Keratinocyte (primary cell): Measurements from ENCODE around the gene NPTX2.

Experiments
- EZH2 ChIP-seq: IDR thresholded peaks from one replicate; pipeline ENCODE4 v1.6.1; 2012; ENCODE audit warnings: inconsistent platforms, mild to moderate bottlenecking, low read length, moderate library complexity
- TF ChIP-seq, protein P1 (sequence below), 3 experiments: IDR thresholded peaks in 1 of 3; conservative IDR thresholded peaks in 1 of 3; optimal IDR thresholded peaks in 1 of 3; 2 replicates in 2 of 3; 3 replicates in 1 of 3; pipeline versions ENCODE3 to v1.5.1; 2011; ENCODE audit warnings: low read length in 3 of 3, mild to moderate bottlenecking in 3 of 3, moderate library complexity in 2 of 3, control low read depth in 1 of 3, inconsistent platforms in 1 of 3; ENCODE audit not compliant: insufficient read depth in 2 of 3; ENCODE audit errors: extremely low read depth in 1 of 3

DNA sequence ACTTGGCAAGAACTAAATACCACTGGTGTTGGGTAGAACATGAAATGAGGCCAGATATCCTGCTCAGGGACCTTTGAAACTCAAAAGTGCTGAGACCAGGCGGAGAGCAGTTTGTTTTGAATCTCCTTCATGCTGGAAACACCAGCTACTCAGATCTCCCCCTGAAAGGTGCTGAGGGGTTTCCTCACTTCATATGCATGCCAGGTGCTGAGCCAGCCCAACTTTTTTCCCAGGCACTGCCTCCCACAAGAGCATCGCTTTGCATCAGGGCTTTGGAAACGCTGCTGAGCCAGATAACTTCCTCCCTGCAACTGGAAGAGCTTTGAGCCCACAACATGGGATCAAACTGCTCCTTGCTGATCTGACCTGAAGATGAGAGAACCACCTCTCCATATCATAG lies 13.7 kb downstream of the NPTX2 start:
- TF ChIP-seq, protein P1, sequence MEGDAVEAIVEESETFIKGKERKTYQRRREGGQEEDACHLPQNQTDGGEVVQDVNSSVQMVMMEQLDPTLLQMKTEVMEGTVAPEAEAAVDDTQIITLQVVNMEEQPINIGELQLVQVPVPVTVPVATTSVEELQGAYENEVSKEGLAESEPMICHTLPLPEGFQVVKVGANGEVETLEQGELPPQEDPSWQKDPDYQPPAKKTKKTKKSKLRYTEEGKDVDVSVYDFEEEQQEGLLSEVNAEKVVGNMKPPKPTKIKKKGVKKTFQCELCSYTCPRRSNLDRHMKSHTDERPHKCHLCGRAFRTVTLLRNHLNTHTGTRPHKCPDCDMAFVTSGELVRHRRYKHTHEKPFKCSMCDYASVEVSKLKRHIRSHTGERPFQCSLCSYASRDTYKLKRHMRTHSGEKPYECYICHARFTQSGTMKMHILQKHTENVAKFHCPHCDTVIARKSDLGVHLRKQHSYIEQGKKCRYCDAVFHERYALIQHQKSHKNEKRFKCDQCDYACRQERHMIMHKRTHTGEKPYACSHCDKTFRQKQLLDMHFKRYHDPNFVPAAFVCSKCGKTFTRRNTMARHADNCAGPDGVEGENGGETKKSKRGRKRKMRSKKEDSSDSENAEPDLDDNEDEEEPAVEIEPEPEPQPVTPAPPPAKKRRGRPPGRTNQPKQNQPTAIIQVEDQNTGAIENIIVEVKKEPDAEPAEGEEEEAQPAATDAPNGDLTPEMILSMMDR (optimal IDR thresholded peaks at IDR 0.05 in 1 of 3, IDR thresholded peaks at IDR 0.05 in 1 of 3, conservative IDR thresholded peaks at IDR 0.05 in 1 of 3; ENCODE audit: extremely low read depth in 1 of 3, insufficient read depth in 2 of 3, low read length in 3 of 3), result no peak
- TF ChIP-seq EZH2, result no peak
